ENCODE results near the gene SCNN1G.

Gene SCNN1G, protein sequence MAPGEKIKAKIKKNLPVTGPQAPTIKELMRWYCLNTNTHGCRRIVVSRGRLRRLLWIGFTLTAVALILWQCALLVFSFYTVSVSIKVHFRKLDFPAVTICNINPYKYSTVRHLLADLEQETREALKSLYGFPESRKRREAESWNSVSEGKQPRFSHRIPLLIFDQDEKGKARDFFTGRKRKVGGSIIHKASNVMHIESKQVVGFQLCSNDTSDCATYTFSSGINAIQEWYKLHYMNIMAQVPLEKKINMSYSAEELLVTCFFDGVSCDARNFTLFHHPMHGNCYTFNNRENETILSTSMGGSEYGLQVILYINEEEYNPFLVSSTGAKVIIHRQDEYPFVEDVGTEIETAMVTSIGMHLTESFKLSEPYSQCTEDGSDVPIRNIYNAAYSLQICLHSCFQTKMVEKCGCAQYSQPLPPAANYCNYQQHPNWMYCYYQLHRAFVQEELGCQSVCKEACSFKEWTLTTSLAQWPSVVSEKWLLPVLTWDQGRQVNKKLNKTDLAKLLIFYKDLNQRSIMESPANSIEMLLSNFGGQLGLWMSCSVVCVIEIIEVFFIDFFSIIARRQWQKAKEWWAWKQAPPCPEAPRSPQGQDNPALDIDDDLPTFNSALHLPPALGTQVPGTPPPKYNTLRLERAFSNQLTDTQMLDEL

GRCh38 chr16:23182679-23183542 is at the start of gene SCNN1G:
TSS of gene SCNN1G (plus strand) at chr16:23182745. CDS start at chr16:23186272, 3,527 bp downstream.
- TF ChIP-seq, protein P1, sequence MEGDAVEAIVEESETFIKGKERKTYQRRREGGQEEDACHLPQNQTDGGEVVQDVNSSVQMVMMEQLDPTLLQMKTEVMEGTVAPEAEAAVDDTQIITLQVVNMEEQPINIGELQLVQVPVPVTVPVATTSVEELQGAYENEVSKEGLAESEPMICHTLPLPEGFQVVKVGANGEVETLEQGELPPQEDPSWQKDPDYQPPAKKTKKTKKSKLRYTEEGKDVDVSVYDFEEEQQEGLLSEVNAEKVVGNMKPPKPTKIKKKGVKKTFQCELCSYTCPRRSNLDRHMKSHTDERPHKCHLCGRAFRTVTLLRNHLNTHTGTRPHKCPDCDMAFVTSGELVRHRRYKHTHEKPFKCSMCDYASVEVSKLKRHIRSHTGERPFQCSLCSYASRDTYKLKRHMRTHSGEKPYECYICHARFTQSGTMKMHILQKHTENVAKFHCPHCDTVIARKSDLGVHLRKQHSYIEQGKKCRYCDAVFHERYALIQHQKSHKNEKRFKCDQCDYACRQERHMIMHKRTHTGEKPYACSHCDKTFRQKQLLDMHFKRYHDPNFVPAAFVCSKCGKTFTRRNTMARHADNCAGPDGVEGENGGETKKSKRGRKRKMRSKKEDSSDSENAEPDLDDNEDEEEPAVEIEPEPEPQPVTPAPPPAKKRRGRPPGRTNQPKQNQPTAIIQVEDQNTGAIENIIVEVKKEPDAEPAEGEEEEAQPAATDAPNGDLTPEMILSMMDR (IDR thresholded peaks at IDR 0.05), result no peak; the same call in none of the 2 replicates

DNA sequence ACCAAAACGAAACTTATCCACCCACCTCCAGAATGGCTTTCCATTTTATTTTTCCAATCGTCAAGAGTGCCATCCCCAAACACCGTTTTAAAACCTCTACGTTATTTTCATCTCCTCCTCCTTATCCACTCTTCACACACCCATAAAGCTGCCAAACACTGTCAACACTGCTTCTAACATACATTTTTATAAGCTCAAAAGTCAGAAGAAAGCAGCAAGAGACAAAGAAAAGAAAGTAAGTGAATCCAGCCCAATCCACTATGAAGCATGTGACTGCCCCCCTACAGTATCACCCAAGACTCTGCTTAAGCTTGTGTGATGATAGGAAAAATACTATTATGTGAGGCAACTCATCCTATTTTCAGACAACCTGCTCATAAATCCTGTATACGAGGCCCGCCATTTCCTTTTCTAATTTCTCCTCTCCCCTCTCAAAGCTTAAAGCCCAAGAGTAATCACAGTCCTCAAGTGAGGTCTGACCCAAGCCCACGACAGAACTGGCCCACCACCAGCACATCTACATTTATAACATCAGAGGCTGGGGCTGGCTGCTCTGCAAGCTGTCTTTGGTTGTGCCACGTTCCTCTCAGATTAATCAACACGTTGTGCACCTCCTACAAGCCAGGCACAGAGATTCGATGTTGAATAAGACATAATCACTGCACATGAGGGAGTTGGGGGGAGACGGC is 49.6 kb upstream of the SCNN1G start:
- TF ChIP-seq, protein P1 (IDR thresholded peaks at IDR 0.05), result no peak

GRCh38 chr16:23134274-23134673 is 48.3 kb upstream of the SCNN1G start:
- TF ChIP-seq, protein P1 (IDR thresholded peaks at IDR 0.05), result no peak

DNA sequence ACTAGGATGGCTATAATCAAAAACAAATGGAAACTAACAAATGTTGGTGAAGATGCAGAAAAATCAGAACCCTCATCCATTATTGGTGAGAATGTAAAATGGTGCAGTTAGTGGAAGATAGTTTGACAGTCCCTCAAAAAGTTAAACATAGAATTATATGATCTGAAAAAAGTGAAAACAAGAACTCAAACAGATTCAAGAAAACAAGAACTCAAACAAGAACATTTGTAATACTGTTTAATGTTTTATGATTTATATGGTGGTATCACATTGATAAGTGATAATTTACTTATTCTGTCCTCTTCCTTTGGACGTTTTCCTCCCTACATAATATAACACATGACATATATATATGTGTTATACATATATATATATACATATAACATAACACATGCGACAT is 45.3 kb upstream of the SCNN1G start:
- TF ChIP-seq, protein P1 (IDR thresholded peaks at IDR 0.05), result no peak

DNA sequence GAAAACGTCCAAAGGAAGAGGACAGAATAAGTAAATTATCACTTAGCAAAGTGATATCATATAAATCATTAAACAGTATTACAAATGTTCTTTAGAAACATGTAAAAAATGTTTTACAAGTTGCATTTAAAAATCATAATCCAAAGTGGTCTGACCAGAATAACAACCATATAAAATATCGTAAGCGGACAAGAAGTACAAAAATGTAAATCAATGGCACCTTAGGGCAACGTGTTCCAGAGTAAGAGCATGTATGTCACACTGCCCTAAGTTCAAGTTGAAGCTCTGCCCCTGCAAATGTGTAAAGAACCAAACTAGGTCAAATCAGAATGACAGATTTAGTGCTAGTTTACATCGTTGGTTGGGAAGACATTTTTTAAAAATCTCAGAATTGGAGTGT is 44.7 kb upstream of the SCNN1G start:
- TF ChIP-seq, protein P1 (IDR thresholded peaks at IDR 0.05), result no peak

- TF ChIP-seq, protein P1 (IDR thresholded peaks at IDR 0.05), result no peak
These were observed 42.4 kb upstream of the SCNN1G start for GRCh38 chr16:23140107-23140506.

GRCh38 chr16:23141033-23141432 is 41.5 kb upstream of the SCNN1G start:
- TF ChIP-seq, protein P1 (IDR thresholded peaks at IDR 0.05), result no peak

Measured in LNCAP (cell line).